Suppressor macrophage treated with lipopolysaccharide for 4 hours (primary cell): ENCODE measurements around the gene KCNH2.
"Not testable (repeated sequence)": the region's sequence is repeated elsewhere in the genome, so short reads cannot be mapped to it uniquely, and the experiment has no call there.

Experiments used
- DNase-seq: peaks from one replicate; pipeline ENCODE4 v3.0.0-alpha.2; 2020

KCNH2 gene

GRCh38 chr7:150926066-150926465, 52.1 kb downstream of the KCNH2 start:
- no peak for DNase-seq

- DNase-seq: no peak
These were observed 53.7 kb downstream of the KCNH2 start for GRCh38 chr7:150924369-150924781.

- DNase-seq: no peak
These were observed 54.3 kb downstream of the KCNH2 start for GRCh38 chr7:150923802-150924201.

GRCh38 chr7:150923196-150923595, 54.9 kb downstream of the KCNH2 start:
- DNase-seq: no peak

GRCh38 chr7:150919160-150919559, 59.0 kb downstream of the KCNH2 start:
- no peak for DNase-seq

GRCh38 chr7:150918378-150918777, 59.7 kb downstream of the KCNH2 start:
- no peak for DNase-seq

- DNase-seq: no peak
These were observed 60.2 kb downstream of the KCNH2 start for GRCh38 chr7:150917969-150918368.

GRCh38 chr7:150916670-150917069, 61.5 kb downstream of the KCNH2 start:
- DNase-seq: no peak

GRCh38 chr7:150914966-150915365, 63.2 kb downstream of the KCNH2 start:
- no peak for DNase-seq

- no peak for DNase-seq
These were observed 63.9 kb downstream of the KCNH2 start for GRCh38 chr7:150914196-150914595.

GRCh38 chr7:150912427-150912826, 65.7 kb downstream of the KCNH2 start:
- no peak for DNase-seq

- no peak for DNase-seq
These were observed 66.4 kb downstream of the KCNH2 start for GRCh38 chr7:150911590-150912267.

GRCh38 chr7:150910996-150911422, 67.1 kb downstream of the KCNH2 start:
- no peak for DNase-seq

- not testable (repeated sequence) for DNase-seq
These were observed 67.7 kb downstream of the KCNH2 start for GRCh38 chr7:150910305-150910995.

GRCh38 chr7:150909200-150909995, 68.7 kb downstream of the KCNH2 start:
- DNase-seq: no peak

- DNase-seq: no peak
These were observed 69.9 kb downstream of the KCNH2 start for GRCh38 chr7:150908173-150908572.

- no peak for DNase-seq
These were observed 73.9 kb downstream of the KCNH2 start for GRCh38 chr7:150904011-150904909.

GRCh38 chr7:150903606-150904005, 74.5 kb downstream of the KCNH2 start:
- DNase-seq: peak; percentile 52

- DNase-seq: no peak
These were observed 75.8 kb downstream of the KCNH2 start for GRCh38 chr7:150902078-150903033.

GRCh38 chr7:150901160-150902035, 76.7 kb downstream of the KCNH2 start:
- no peak for DNase-seq
